Pancreas (tissue), 10 donors: ENCODE measurements around the gene INPP4B. TPM values are rescaled to one million over a fixed set of nuclear protein-coding genes. Genes with fewer than 3 reads are reported as not detected.

Source experiments
- ATAC-seq, 4 donors: fragments of 200-7000 bp; cut with Tn5 transposase; one replicate each; pipeline versions ENCODE4 v1.8.0 to v1.9.1; 2020; ENCODE audit warnings: mild to moderate bottlenecking in 4 of 4, moderate library complexity in 4 of 4
- DNase-seq, 6 donors: peaks; one replicate each; pipeline ENCODE4 v3.0.0-alpha.2; 2020
- FAIRE-seq: peaks from 2 replicates; lab custom pipeline; 2012; peaks lifted over from hg19 to GRCh38; lab: Jason Lieb, UNC
- H3K27ac ChIP-seq, 4 donors: fragments of 200-600 bp; sonication (generic); 1 replicate in 3 of 4; 2 replicates in 1 of 4; pipeline versions ENCODE4 v1.5.0 to v1.8.0; 2020
- H3K27me3 ChIP-seq, 4 donors: fragments of 200-600 bp; one replicate each; pipeline ENCODE4 v1.8.0; 2021
- H3K36me3 ChIP-seq, 3 donors: fragments of 200-600 bp; sonication (generic) in 1 of 3; one replicate each; pipeline versions ENCODE4 v1.5.0 to v1.8.0; 2020 to 2021
- H3K4me1 ChIP-seq, 3 donors: fragments of 200-600 bp; one replicate each; pipeline ENCODE4 v1.8.0; 2021
- H3K4me3 ChIP-seq, 4 donors: fragments of 200-600 bp; sonication (generic) in 2 of 4; one replicate each; pipeline versions ENCODE4 v1.5.0 to v1.8.0; 2020 to 2021
- H3K9me3 ChIP-seq, 4 donors: fragments of 200-600 bp; one replicate each; pipeline ENCODE4 v1.8.0; 2021
- CTCF ChIP-seq, 4 donors: fragments of 200-600 bp; sonication (generic) in 3 of 4; IDR thresholded peaks; one replicate each; pipeline versions ENCODE4 v1.5.0 to v1.8.0; 2021; ENCODE audit warnings: antibody characterized with exemption in 4 of 4
- WGBS, 2 donors: extraction: QIAGEN DNeasy Blood & Tissue Kit; methylation state at CpG; one replicate each; pipeline ENCODE4 v1.1.7; 2013; 5-methylcytosine and 5-hydroxymethylcytosine counted together
- intact Hi-C, 3 donors: fragments of 100-400 bp; cut with DNase I; formaldehyde crosslinking; loops; one replicate each; pipeline versions ENCODE4 v1.11.1 to v1.14.2; 2022
- polyA plus RNA-seq, 2 donors: library from polyadenylated mRNA; stranded (reverse); fragments of 200-250 nt; gene quantifications; one replicate each; pipeline ENCODE4 v1.2.3, GENCODE V29; 2013
- total RNA-seq, 6 donors: library from RNA; stranded (reverse); fragmentation: NEBNext Ultra II Directional in 4 of 6; extraction: Animal tissue kit (Norgen Biotek cat#: 25700) in 4 of 6; gene quantifications; one replicate each; pipeline versions ENCODE4 v1.2.1 to v1.2.4, GENCODE V29; 2021 to 2023
- donor health status: healthy with polysubstance abuse.
- donor health status: DM: no; HTN: no; CAD: no; lungs with moderate emphysema.
- donor health status: DM: no; HTN: no; CAD: no.
- donor health status: control.
- donor health status: control.
- donor health status: Bipolar disorder and iron deficiency.
- donor health status: DM: yes; HTN: yes; CAD: no.
- donor health status: DM: no; HTN: no; CAD: no.
- donor health status: DM: no; HTN: no; CAD: no.
- donor health status: DM: yes; HTN: yes; CAD: no.

The INPP4B gene
- total and polyA plus RNA-seq, 8 donors: 1.2 to 12.9 (median 5.5) TPM

DNA sequence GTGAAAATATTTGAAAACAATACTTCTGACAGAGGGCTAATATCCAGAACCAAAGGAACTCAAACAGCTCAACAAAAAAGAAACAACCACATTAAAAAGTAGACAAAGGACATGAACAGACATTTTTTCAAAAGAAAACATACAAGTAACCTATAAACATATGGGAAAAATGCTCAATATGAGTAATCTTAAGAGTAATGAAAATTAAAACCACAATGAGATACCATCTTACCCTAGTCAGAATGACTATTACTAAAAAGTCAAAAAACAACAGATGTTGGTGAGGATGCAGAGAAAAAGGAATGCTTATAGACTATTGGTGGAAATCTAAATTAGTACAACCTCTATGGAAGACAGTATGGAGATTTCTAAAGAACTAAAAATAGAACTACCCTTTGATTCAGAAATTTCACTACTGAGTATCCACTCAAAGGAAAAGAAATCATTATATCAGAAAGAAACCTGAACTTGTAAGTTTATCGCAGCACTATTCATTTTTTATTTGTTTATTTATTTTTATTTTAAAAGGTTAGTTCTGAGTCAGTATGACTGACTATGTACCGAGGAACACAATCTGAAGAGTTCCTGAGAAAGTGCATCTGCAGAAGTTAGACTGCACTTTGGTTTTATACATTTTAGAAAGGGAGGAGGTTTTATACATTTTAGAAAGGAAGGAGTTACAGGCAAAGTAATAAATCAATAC lies 231.3 kb downstream of the INPP4B start:
- no peaks in the 10 kb centered on the region for H3K9me3 ChIP-seq
- H3K4me3 ChIP-seq: no peak overlapping the region
- H3K27me3 ChIP-seq: no peaks in the 10 kb centered on the region
- FAIRE-seq (no peak), ATAC-seq (no peak), DNase-seq (no peak)
- no peak for TF ChIP-seq CTCF (IDR thresholded peaks at IDR 0.05)
- H3K27ac ChIP-seq: no peak overlapping the region
- WGBS, 2 donors: 80 to 88% methylated on average over 2 of the region's 2 CpGs
- intact Hi-C loops: no loop called here
- no peaks in the 10 kb centered on the region for H3K4me1 ChIP-seq
- H3K36me3 ChIP-seq: no peaks in the 10 kb centered on the region

DNA sequence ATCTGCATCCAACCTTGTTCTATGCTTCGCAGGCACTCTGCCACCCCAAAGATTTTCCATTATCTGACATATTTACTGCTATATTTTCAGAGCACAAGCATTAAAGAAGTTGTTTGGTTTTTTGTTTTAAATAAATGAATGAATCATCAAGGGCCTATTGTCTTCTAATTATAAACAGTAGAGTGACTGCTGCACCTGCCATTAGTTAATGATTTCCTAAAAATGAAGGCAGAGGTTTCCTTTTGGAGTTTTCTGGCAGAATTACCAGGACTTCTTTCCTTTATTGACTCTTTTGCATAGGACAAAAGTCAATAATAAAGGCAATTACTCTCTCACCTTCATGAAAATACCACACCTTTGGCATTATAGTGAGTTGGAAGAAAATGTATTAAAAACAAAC lies 238.1 kb downstream of the INPP4B start:
- peaks cover 6 to 9% (median 8%) of the 10 kb centered on the region in 3 donors for H3K4me1 ChIP-seq
- ATAC-seq: peak in 3 of 4 donors; percentile 60 to 79 (median 64)
- intact Hi-C loops: no loop called here
- H3K4me3 ChIP-seq: no peak overlapping the region
- no peak for DNase-seq
- FAIRE-seq: no peak
- no peaks in the 10 kb centered on the region for H3K36me3 ChIP-seq
- no peak for TF ChIP-seq CTCF (IDR thresholded peaks at IDR 0.05)
- no peaks in the 10 kb centered on the region for H3K9me3 ChIP-seq
- H3K27ac ChIP-seq: peak overlapping the region in 1 of 4 donors; percentile 20
- 82 to 83% methylated on average over 1 of the region's 1 CpG for WGBS, 2 donors
- H3K27me3 ChIP-seq: no peaks in the 10 kb centered on the region

GRCh38 chr4:142600952-142601351 lies 245.1 kb downstream of the INPP4B start:
- no peak for DNase-seq
- H3K27me3 ChIP-seq: no peaks in the 10 kb centered on the region
- intact Hi-C loops: no loop called here
- no peaks in the 10 kb centered on the region for H3K36me3 ChIP-seq
- ATAC-seq: peak in 3 of 4 donors; percentile 29 to 49 (median 43)
- TF ChIP-seq CTCF (IDR thresholded peaks at IDR 0.05): no peak
- H3K4me3 ChIP-seq: no peak overlapping the region
- H3K27ac ChIP-seq: peak overlapping the region in 1 of 4 donors; percentile 6
- H3K4me1 ChIP-seq: peaks cover 7 to 26% (median 17%) of the 10 kb centered on the region in 3 donors
- FAIRE-seq: no peak
- 11 to 19% methylated on average over 1 of the region's 1 CpG for WGBS, 2 donors
- no peaks in the 10 kb centered on the region for H3K9me3 ChIP-seq

DNA sequence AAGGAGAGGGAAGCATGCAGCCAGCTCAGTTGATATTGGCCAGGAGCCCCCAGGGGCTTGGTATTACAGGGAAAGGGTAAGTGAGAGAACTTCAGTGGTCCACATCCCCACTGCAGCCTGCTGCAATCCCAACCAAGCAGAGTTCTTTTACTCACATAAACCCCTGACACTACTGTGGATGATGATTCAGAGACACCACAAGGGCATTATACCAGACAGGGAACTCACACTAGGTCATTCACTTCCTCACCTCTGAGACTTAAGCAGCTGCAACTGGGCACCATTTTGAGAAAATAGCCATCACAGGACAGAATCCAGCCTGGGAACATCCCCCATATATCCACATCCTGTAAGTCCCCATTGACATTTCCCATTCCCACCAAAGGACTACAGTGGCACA lies 248.0 kb downstream of the INPP4B start:
- no peak for ATAC-seq
- Histone ChIP-seq H3K9me3 (no peaks in the 10 kb centered on the region), H3K4me3 (no peak overlapping the region), H3K27me3 (no peaks in the 10 kb centered on the region), H3K4me1 (peaks cover 17 to 35% (median 33%) of the 10 kb centered on the region in 3 donors), H3K36me3 (no peaks in the 10 kb centered on the region), H3K27ac (no peak overlapping the region)
- no peak for DNase-seq
- FAIRE-seq: no peak
- intact Hi-C loops: no loop called here
- TF ChIP-seq CTCF (IDR thresholded peaks at IDR 0.05): no peak

GRCh38 chr4:142596595-142596994 lies 249.5 kb downstream of the INPP4B start:
- TF ChIP-seq CTCF (IDR thresholded peaks at IDR 0.05): no peak
- FAIRE-seq (no peak), DNase-seq (peak in 1 of 6 donors; percentile 8), ATAC-seq (peak; percentile 78 to 84 (median 82))
- 51 to 52% methylated on average over 3 of the region's 3 CpGs for WGBS, 2 donors
- H3K27ac ChIP-seq: peak overlapping the region in 2 of 4 donors; percentile 16 to 64
- intact Hi-C loops: no loop called here
- H3K36me3 ChIP-seq: no peaks in the 10 kb centered on the region
- H3K4me3 ChIP-seq: no peak overlapping the region
- H3K27me3 ChIP-seq: no peaks in the 10 kb centered on the region
- peaks cover 17 to 35% (median 33%) of the 10 kb centered on the region in 3 donors for H3K4me1 ChIP-seq
- H3K9me3 ChIP-seq: no peaks in the 10 kb centered on the region
